WERI-Rb-1 (cell line): Measurements from ENCODE around the gene CLEC16A.

Experiments
- DNase-seq: peaks from one replicate; pipeline ENCODE4 v3.0.0-alpha.2; 2020
- H3K27ac ChIP-seq: fragments of 250-450 bp; sonication (Bioruptor Pico); 2 replicates; pipeline ENCODE4 v1.5.1; 2020; ENCODE audit warnings: mild to moderate bottlenecking, moderate library complexity
- H3K27me3 ChIP-seq: fragments of 250-450 bp; sonication (Bioruptor Pico); 2 replicates; pipeline ENCODE4 v1.5.1; 2021; ENCODE audit warnings: mild to moderate bottlenecking, low read depth, moderate library complexity; ENCODE audit not compliant: insufficient read depth, severe bottlenecking
- H3K36me3 ChIP-seq: fragments of 250-450 bp; sonication (Bioruptor Pico); 2 replicates; pipeline ENCODE4 v1.5.1; 2020; ENCODE audit warnings: mild to moderate bottlenecking, moderate library complexity
- H3K4me3 ChIP-seq: 2 replicates; pipeline ENCODE4 v1.5.1; 2011; ENCODE audit warnings: low read depth, mild to moderate bottlenecking, control low read depth, low read length
- H3K9me3 ChIP-seq: fragments of 250-450 bp; sonication (Bioruptor Pico); 2 replicates; pipeline ENCODE4 v1.5.1; 2021; ENCODE audit warnings: mild to moderate bottlenecking, moderate library complexity; ENCODE audit not compliant: severe bottlenecking
- TF ChIP-seq, protein P1 (sequence below): IDR thresholded peaks from 2 replicates; pipeline ENCODE4 v1.5.1; 2011; ENCODE audit warnings: low read depth, mild to moderate bottlenecking, control low read depth, inconsistent platforms, low read length

The CLEC16A gene

DNA sequence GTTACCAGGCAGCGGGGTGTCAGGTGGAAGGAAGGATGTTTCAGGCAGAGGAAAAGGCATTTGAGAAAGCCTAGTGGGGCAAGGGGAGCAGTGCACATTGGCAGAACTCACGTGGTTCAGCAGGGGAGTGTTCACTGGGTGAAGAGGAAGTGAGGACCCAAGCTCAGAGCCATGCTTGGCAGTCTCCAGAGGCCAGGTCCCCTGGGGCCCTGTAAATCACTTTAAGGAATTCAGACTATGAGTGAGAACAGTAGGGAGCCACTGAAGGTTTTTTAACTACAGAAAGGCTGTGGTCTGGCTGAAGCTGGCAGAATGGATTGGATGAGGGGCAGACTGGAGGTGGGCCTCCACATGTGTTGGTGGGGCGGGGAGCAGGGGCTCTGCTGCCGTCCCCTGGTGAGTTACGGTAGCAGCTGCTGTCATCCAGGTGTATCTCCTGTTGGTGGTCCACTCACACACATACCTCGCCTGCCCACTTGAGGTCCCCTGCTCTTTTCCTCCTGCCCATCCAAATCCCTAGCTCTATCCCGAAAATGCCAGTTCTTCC lies 5.1 kb downstream of the CLEC16A start:
- no peaks in the 10 kb centered on the region for H3K9me3 ChIP-seq
- no peak overlapping the region for H3K4me3 ChIP-seq
- no peaks in the 10 kb centered on the region for H3K27me3 ChIP-seq
- H3K27ac ChIP-seq: peak overlapping the region; percentile 75
- no peak for DNase-seq
- TF ChIP-seq, protein P1, sequence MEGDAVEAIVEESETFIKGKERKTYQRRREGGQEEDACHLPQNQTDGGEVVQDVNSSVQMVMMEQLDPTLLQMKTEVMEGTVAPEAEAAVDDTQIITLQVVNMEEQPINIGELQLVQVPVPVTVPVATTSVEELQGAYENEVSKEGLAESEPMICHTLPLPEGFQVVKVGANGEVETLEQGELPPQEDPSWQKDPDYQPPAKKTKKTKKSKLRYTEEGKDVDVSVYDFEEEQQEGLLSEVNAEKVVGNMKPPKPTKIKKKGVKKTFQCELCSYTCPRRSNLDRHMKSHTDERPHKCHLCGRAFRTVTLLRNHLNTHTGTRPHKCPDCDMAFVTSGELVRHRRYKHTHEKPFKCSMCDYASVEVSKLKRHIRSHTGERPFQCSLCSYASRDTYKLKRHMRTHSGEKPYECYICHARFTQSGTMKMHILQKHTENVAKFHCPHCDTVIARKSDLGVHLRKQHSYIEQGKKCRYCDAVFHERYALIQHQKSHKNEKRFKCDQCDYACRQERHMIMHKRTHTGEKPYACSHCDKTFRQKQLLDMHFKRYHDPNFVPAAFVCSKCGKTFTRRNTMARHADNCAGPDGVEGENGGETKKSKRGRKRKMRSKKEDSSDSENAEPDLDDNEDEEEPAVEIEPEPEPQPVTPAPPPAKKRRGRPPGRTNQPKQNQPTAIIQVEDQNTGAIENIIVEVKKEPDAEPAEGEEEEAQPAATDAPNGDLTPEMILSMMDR: 0 out of 2 replicates have a peak, but pooled peaks have one; percentile 18
- H3K36me3 ChIP-seq: no peaks in the 10 kb centered on the region

DNA sequence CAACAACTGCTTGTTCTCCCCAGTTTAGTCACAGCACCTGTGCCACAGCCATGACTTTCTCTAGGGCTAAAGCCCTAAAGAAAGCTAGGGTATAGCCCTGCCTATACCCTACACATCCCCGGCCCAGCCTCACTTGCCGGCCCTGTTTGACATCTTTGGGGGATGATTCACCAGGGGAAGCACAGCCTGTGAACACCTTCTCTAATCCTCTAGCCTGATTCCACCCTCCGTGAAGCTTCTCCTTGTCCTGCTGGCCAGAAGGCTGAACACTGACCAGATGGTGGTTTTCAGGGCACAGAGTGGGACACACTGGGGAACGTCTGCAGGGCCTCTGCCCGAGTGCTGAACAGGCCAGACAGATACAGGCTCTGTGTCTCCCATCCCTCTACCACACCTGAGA lies 6.0 kb downstream of the CLEC16A start:
- Histone ChIP-seq H3K4me3 (no peak overlapping the region), H3K27me3 (no peaks in the 10 kb centered on the region), H3K36me3 (no peaks in the 10 kb centered on the region), H3K9me3 (no peaks in the 10 kb centered on the region), H3K27ac (peak overlapping the region; percentile 75)
- TF ChIP-seq, protein P1: no peak
- peak; percentile 90 for DNase-seq

DNA sequence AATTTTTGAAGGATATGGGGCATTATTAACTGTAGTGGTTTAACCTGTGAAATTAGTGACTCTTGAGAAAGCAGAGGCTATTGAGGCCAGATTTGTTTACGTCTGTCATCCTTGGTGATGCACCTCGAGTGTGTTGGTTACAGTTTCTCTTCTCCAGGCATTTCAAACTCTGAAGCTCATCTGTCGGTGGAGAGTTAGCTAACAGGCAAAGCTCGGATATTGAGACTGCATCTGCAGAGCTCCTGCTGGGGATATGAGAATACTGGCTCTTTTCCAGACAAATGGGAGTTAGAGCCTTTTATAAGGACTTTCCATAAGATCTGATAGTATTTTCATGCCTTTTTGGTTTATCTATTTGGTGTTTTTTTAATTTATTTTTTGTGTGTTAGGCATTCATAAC lies 6.7 kb downstream of the CLEC16A start:
- H3K27ac ChIP-seq: peak overlapping the region; percentile 75
- H3K36me3 ChIP-seq: no peaks in the 10 kb centered on the region
- no peak overlapping the region for H3K4me3 ChIP-seq
- H3K27me3 ChIP-seq: no peaks in the 10 kb centered on the region
- TF ChIP-seq, protein P1: no peak
- DNase-seq: no peak
- no peaks in the 10 kb centered on the region for H3K9me3 ChIP-seq

DNA sequence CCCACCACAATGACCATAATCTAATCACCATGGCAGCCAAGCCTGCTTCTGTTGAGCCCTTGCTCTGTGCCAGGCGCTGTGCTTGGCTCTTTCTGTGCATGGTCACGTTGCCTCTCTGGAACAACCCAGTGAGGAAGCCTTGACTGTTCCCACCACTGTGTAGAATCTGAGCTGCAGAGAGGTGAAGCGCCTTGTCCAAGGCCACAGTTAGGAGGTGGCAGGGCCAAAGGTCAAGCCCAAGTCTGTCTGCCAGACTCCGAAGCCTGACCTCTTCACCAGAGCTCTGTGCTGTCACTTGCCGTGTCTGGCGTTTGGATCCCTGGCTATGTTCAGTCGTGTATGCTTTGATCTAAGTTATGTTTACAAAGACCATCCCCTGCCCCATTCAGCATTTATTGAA lies 10.5 kb downstream of the CLEC16A start:
- TF ChIP-seq, protein P1: no peak
- Histone ChIP-seq H3K27me3 (no peaks in the 10 kb centered on the region), H3K36me3 (peaks cover 6% of the 10 kb centered on the region), H3K27ac (no peak overlapping the region), H3K4me3 (no peak overlapping the region), H3K9me3 (no peaks in the 10 kb centered on the region)
- DNase-seq: no peak

DNA sequence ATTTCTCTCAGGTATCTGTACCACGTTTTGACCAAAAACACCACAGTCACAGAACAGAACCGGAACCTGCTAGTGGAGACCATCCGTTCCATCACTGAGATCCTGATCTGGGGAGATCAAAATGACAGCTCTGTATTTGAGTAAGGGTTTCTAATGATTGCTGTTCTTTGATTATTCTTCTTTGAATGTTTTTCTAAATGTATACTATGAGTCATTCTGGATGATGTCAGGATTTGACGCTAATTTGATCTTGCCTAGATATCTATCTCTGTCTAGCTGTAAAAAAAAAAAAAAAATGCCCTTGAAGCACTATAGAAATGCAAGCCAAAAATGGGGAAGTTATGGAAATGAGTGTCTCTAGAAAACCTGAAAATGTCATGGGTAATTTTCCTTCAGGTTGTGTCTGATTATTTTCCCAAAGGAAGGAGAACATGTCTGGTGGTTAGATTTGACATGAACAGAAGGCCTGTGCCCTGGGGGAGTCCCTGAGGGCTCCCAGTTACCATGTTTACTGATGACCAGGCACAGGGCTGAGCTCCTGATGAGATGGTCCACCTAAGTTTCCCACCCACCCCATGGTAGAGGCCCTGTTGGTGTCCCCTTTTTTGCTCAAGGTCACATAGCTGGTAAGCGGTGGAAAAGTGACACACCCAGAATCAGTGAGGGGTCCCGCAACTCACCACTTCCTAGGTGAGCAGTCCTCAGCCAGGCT lies 13.6 kb downstream of the CLEC16A start:
- Histone ChIP-seq H3K27me3 (no peaks in the 10 kb centered on the region), H3K4me3 (no peak overlapping the region), H3K36me3 (peaks cover 15% of the 10 kb centered on the region), H3K27ac (no peak overlapping the region), H3K9me3 (no peaks in the 10 kb centered on the region)
- no peak for DNase-seq
- TF ChIP-seq, protein P1: no peak

DNA sequence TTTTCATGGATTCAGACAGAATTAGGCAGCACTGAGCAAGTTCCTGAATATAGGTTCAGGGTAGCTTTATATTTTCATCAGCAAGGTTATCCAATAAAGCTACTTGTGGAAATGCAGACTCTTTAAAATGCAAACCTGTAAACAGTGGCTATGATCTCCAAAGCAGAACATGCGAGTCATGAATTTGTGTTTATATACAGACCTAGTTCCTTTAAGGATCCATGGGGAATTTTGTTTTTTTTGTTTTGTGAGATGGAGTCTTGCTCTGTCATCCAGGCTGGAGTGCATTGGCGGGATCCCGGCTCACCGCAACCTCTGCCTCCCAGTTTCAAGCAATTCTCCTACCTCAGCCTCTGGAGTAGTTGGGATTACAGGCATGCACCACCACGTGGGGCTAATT lies 14.8 kb downstream of the CLEC16A start:
- Histone ChIP-seq H3K4me3 (no peak overlapping the region), H3K9me3 (no peaks in the 10 kb centered on the region), H3K27me3 (no peaks in the 10 kb centered on the region), H3K27ac (no peak overlapping the region; the same call in 1 of the 2 replicates), H3K36me3 (peaks cover 22% of the 10 kb centered on the region)
- DNase-seq: no peak
- TF ChIP-seq, protein P1: no peak
